GM19468 (cell line): Measurements from ENCODE around the gene TSSC4.

Experiments used
- ATAC-seq: cut with Tn5 transposase; IDR thresholded peaks from one replicate; pipeline ENCODE4 v1.9.1; 2021; ENCODE audit warnings: mild to moderate bottlenecking, moderate library complexity, moderate number of reproducible peaks; ENCODE audit not compliant: unreplicated experiment; ENCODE audit errors: extremely low read depth

TSSC4 gene

DNA sequence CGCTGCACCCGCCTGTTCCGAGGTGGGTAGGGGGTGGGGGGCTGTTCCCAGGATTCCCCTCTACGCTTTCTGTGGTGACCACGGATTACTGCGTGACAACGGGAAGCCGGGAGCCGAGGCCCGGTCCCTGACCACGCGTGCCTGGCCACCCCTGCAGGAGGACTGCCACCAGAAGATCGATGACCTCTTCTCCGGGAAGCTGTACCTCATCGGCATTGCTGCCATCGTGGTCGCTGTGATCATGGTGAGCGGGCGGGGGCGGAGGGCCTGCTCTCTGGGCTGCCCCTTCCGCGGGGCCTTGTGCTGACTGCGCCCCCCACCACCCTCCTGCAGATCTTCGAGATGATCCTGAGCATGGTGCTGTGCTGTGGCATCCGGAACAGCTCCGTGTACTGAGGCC is 4.1 kb upstream of the TSSC4 start:
- ATAC-seq: no peak

GRCh38 chr11:2397005-2397404 is 3.5 kb upstream of the TSSC4 start:
- no peak for ATAC-seq

- no peak for ATAC-seq
These were observed 1.7 kb upstream of the TSSC4 start for GRCh38 chr11:2398664-2399355.

GRCh38 chr11:2399488-2400068 is 972 bp upstream of the TSSC4 start:
- ATAC-seq: no peak

DNA sequence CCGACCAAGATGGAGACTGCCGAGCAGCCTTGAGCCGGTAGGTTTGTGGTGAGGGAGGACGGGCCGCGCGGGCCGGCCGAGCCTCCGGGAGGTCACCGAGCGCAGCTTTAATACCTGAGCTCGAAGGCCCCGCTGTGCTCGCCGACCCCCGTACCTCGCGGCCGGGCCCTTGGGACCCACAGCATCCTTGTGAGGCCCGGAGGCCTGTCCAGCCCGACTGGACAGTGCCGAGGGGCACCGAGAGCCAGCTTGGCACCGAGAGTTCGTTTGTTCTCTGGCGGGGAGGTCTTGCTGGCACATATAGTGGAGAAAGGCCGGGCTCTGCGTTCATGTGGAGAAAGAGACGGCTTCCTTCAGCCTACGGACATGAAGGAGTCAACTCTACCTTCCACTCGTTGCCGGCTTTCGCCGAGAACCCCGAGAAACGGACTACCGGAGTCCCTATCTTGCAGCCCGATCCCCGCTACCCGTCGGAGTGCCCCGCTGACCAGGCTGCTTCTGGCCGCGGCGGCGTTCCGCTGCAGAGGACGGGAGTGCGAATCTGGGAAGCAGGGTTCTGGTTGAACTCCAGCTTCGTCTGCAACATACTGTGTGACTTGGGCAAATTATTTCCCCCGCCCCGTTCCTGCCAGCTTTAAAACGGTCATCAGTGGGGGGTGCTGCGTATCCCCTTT is 349 bp downstream of the TSSC4 start:
- ATAC-seq: no peak

DNA sequence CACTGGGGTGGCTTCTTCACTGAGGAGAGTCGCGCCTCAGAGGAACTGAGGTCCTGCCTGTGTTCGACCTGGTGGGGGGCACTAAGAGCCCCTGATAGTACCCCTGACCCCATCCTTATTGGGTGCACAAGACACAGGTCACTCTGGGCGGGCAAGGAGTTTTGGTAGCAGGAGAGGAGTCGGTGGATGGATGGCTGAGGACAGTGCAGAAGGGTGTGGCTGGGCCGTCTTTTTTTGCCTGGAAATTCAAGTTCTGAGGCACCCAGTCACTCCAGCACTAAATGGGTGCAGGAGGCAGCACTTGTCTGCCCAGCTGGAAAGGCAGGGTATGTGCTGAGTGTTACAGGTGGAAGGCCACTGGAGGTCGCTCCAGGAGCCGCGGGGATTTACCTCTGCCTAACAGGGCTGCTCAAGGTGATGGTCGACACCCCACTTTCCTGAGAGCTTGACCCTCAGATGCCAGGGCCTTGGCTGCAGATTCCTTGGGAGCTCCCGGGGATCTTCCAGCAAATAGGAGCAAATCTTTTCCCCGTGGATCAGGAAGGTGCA is 960 bp downstream of the TSSC4 start:
- no peak for ATAC-seq

- no peak for ATAC-seq
These were observed 1.6 kb downstream of the TSSC4 start for GRCh38 chr11:2402106-2402505.

DNA sequence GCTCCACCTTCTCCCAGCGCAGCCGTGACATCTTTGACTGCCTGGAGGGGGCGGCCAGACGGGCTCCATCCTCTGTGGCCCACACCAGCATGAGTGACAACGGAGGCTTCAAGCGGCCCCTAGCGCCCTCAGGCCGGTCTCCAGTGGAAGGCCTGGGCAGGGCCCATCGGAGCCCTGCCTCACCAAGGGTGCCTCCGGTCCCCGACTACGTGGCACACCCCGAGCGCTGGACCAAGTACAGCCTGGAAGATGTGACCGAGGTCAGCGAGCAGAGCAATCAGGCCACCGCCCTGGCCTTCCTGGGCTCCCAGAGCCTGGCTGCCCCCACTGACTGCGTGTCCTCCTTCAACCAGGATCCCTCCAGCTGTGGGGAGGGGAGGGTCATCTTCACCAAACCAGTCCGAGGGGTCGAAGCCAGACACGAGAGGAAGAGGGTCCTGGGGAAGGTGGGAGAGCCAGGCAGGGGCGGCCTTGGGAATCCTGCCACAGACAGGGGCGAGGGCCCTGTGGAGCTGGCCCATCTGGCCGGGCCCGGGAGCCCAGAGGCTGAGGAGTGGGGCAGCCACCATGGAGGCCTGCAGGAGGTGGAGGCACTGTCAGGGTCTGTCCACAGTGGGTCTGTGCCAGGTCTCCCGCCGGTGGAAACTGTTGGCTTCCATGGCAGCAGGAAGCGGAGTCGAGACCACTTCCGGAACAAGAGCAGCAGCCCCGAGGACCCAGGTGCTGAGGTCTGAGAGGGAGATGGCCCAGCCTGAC is 2.5 kb downstream of the TSSC4 start:
- ATAC-seq: no peak

DNA sequence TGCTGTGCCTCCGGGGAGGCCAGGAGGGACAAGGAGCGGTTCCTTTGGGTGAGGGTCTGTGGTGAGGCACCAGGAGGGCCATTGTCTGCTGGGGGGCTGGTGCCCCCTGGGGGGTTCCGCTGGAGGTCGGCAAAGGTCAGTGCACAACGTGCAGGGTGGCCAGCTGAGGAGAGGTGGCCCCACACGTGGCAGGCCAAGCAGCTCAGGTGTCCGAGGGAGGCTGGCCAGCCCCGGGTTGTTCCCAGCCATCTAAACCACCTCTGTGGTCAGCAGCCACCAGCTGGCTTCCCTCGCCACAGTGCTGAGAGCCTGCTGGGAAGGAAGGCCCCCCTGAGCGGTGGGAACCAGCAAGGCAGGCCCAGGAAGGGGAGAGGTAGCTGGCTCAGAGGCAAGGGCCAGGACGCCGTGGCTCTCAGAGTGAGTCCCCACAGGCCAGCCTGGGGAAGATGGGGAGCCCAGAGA is 4.2 kb downstream of the TSSC4 start:
- no peak for ATAC-seq

- no peak for ATAC-seq
These were observed 5.9 kb downstream of the TSSC4 start for GRCh38 chr11:2406451-2406850.

DNA sequence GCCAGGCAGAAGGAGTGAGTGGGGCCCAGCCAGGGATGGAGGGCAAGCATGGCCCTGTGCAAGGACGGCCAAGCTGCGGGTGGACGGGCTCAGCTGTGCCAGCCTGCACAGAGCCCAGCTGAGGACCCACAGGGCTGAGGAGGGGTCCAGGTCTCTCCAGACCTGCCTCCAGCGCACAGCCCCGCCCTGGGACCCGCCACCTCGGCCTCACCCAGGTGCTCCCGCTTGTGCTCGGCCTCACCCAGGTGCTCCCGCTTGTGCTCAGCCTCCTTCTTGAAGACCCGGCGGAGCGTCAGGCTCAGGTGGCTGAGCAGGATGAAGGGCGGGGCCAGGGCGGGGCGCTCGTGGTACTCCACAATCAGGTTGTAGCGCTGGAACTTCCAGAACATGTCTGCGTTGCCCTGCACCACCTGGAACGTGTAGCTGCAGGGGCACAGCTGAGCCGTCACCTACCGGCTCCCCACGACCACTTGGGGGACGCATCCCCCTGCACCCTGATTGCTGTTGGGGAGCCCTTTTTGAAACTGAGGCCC is 6.4 kb downstream of the TSSC4 start:
- ATAC-seq: no peak

- no peak for ATAC-seq
These were observed 8.1 kb downstream of the TSSC4 start for GRCh38 chr11:2408671-2409070.

GRCh38 chr11:2409126-2409525 is 8.6 kb downstream of the TSSC4 start:
- no peak for ATAC-seq

- no peak for ATAC-seq
These were observed 9.3 kb downstream of the TSSC4 start for GRCh38 chr11:2409611-2410468.

DNA sequence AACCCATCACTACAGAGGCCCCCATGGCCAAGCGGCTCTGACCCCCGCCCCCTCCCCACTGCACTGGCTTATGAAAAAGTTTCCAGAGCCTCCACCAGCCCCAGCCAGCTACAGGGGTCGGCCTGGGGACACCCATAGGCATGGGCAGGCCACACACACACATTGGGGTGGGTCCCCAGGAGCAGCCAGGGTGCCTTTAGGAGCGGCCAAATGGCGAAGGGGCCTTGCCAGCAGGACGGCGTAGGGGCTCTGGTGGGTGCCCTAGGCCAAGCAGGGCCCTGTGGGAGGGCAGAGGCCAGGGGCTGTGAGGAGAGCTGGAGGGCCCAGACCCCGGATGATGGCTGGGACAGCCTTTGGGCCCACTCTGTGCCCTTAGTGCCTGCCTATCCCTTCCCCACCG is 10.1 kb downstream of the TSSC4 start:
- no peak for ATAC-seq

GRCh38 chr11:2411446-2412305 is 11.1 kb downstream of the TSSC4 start:
- no peak for ATAC-seq

GRCh38 chr11:2412323-2412722 is 11.8 kb downstream of the TSSC4 start:
- ATAC-seq: no peak

DNA sequence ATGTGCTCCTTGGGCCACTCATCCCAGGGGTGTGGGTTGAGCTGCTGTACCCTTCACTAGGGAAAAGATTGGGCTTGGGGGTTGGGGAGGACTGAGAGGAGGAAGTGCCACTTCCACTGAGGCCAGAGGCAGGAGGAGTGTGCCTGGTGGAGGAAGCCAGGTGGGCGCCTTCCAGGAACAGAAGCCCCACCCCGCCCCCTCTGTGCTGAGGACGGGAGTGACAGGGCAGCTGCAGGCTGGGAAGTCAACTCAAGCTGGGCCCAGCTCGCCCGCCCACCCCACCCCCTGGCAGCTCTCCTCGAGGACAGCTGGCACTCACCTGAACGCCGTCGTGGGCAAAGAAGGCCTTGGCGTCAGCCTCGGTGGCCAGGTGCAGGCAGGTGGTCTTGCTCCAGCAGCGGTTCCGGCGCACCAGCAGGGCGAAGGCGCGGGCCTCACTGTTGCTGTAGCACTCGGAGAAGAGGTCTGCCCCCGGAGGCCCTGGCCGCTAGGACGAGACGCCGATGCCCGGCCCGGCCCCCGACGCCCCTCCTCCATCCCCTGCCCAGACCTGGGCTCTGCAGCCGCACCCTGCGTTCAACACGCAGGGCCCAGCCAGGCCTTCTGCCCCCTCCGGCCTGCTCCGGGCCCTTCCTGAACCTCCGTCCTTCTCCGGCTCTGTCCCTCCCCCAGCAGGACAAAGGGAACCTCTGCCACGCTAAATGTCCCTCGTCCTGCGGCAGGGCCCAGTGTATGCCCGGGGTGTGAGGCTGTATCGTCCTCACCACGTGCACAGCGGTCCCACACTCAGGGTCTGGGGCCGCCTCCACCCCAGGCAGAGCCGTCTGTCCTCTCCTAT is 13.4 kb downstream of the TSSC4 start:
- ATAC-seq: no peak
